Lung (tissue), 12 donors: Measurements from ENCODE around the gene CKB. TPM values are rescaled to one million over a fixed set of nuclear protein-coding genes. Genes with fewer than 3 reads are reported as not detected.
A peak's percentile ranks its signal among the peaks of the same experiment; 100 is the strongest.

Source experiments
- ATAC-seq: fragments of 200-7000 bp; cut with Tn5 transposase; one replicate; pipeline ENCODE4 v1.9.1; 2020; ENCODE audit warnings: moderate number of reproducible peaks; ENCODE audit not compliant: insufficient read depth, low FRiP score
- DNase-seq, 3 donors: peaks; one replicate each; pipeline ENCODE4 v3.0.0-alpha.2; 2013 to 2017
- H3K27ac ChIP-seq, 2 donors: one replicate each; pipeline ENCODE4 v1.5.1; 2013; ENCODE audit warnings: mild to moderate bottlenecking in 2 of 2, moderate library complexity in 2 of 2, control low read depth in 1 of 2, inconsistent platforms in 1 of 2, low read depth in 1 of 2, low read length in 1 of 2
- H3K27me3 ChIP-seq, 3 donors: one replicate each; pipeline ENCODE4 v1.5.1; 2013; ENCODE audit warnings: low read length in 2 of 3; ENCODE audit not compliant: control insufficient read depth in 3 of 3, insufficient read depth in 3 of 3
- H3K36me3 ChIP-seq, 4 donors: one replicate each; pipeline ENCODE4 v1.5.1; 2013; ENCODE audit warnings: low read length in 4 of 4, mild to moderate bottlenecking in 1 of 4, moderate library complexity in 1 of 4; ENCODE audit not compliant: control insufficient read depth in 4 of 4, insufficient read depth in 4 of 4
- H3K4me1 ChIP-seq, 5 donors: one replicate each; pipeline ENCODE4 v1.5.1; 2013; ENCODE audit warnings: low read length in 5 of 5, mild to moderate bottlenecking in 2 of 5, moderate library complexity in 1 of 5; ENCODE audit not compliant: control insufficient read depth in 5 of 5, insufficient read depth in 5 of 5
- H3K4me3 ChIP-seq: one replicate; pipeline ENCODE4 v1.5.1; 2013; ENCODE audit warnings: mild to moderate bottlenecking, control low read depth, moderate library complexity
- H3K9ac ChIP-seq, 2 donors: one replicate each; pipeline ENCODE4 v1.5.1; 2013; ENCODE audit warnings: low read length in 2 of 2, control low read depth in 1 of 2; ENCODE audit not compliant: insufficient read depth in 1 of 2
- H3K9me3 ChIP-seq, 4 donors: one replicate each; pipeline ENCODE4 v1.5.1; 2013; ENCODE audit warnings: low read length in 3 of 4, mild to moderate bottlenecking in 1 of 4, moderate library complexity in 1 of 4; ENCODE audit not compliant: control insufficient read depth in 4 of 4, insufficient read depth in 3 of 4
- WGBS, 2 donors: extraction: QIAGEN DNeasy Blood & Tissue Kit; methylation state at CpG; one replicate each; pipeline ENCODE4 v1.1.7; 2013; 5-methylcytosine and 5-hydroxymethylcytosine counted together
- polyA plus RNA-seq, 2 donors: library from polyadenylated mRNA; stranded (reverse); fragments of 200-250 nt; gene quantifications; one replicate each; pipeline ENCODE4 v1.2.1, GENCODE V29; 2013
- total RNA-seq, 2 donors: library from RNA; depleted of rRNA in 1 of 2; stranded (reverse); fragments of >200 nt in 1 of 2; gene quantifications; one replicate each; pipeline ENCODE4 v1.2.1, GENCODE V29; 2014 to 2021
- TF ChIP-seq, protein P1 (sequence below): IDR thresholded peaks from 2 replicates; pipeline ENCODE4 v1.5.1; 2012; ENCODE audit warnings: mild to moderate bottlenecking; ENCODE audit errors: control extremely low read depth, extremely low read depth
- donor health status: control.
- donor health status: control.
- donor health status: Bipolar disorder and iron deficiency.
- donor health status: healthy.
- donor health status: DM: yes; HTN: yes; CAD: no.

Gene CKB
- total and polyA plus RNA-seq, 4 donors, result 111 to 356 (median 277) TPM

DNA sequence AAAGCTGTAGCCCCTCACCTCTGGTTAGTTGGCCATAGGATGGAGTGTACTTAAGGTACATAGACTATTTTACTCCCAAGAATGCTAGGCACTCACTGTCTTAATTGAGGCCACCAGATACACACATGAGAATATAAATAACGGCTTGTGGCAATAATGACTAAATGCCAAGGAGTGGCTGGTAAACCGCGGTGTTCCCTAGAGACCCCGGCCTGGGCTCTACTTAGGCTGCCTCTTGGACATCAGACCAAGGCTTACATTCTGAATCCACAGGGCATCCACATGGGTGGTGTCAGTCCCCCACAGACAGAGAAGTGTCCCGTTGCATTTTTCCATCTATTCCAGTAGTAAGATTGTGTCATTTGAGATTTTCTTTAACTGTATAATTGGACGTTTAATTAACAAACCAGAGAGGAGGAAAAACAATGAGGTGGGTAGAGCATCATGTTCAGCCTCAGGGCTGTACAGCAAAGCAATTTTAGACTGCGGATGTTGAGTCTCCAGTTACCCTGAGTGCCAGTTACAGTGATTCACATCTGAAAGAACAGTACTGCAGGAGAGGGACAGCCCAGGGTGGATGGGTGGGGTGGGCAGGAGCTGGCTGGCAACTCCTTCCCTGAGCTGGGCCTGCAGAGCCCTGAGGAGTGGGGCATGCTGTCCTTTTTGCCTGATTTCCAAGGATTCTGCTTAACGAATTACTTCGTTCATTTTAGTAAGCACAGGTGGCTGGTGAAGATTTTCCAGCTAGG, 20.5 kb downstream of the CKB start:
- no peak for DNase-seq

GRCh38 chr14:103501041-103501870, 21.4 kb downstream of the CKB start:
- no peak overlapping the region for H3K27ac ChIP-seq
- WGBS, 2 donors, result 73 to 76% methylated on average over 11 of the region's 11 CpGs
- no peaks in the 10 kb centered on the region for H3K9me3 ChIP-seq
- ATAC-seq (no peak), DNase-seq (no peak)
- TF ChIP-seq, protein P1, sequence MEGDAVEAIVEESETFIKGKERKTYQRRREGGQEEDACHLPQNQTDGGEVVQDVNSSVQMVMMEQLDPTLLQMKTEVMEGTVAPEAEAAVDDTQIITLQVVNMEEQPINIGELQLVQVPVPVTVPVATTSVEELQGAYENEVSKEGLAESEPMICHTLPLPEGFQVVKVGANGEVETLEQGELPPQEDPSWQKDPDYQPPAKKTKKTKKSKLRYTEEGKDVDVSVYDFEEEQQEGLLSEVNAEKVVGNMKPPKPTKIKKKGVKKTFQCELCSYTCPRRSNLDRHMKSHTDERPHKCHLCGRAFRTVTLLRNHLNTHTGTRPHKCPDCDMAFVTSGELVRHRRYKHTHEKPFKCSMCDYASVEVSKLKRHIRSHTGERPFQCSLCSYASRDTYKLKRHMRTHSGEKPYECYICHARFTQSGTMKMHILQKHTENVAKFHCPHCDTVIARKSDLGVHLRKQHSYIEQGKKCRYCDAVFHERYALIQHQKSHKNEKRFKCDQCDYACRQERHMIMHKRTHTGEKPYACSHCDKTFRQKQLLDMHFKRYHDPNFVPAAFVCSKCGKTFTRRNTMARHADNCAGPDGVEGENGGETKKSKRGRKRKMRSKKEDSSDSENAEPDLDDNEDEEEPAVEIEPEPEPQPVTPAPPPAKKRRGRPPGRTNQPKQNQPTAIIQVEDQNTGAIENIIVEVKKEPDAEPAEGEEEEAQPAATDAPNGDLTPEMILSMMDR, result no peak
- no peak overlapping the region for H3K4me3 ChIP-seq
- H3K4me1 ChIP-seq, result peaks cover 0 to 4% (median 0%) of the 10 kb centered on the region in 5 donors
- H3K36me3 ChIP-seq, result peaks cover 7 to 50% (median 41%) of the 10 kb centered on the region in 4 donors
- H3K9ac ChIP-seq, result no peak overlapping the region
- no peaks in the 10 kb centered on the region for H3K27me3 ChIP-seq

More for the DNA sequence above, 20.5 kb downstream of the CKB start:
- Histone ChIP-seq H3K4me1 (peaks cover 0 to 4% (median 0%) of the 10 kb centered on the region in 5 donors), H3K4me3 (no peak overlapping the region), H3K9ac (no peak overlapping the region), H3K27me3 (no peaks in the 10 kb centered on the region), H3K36me3 (peaks cover 7 to 49% (median 40%) of the 10 kb centered on the region in 4 donors), H3K9me3 (no peaks in the 10 kb centered on the region), H3K27ac (no peak overlapping the region)
- no peak for ATAC-seq
- TF ChIP-seq, protein P1, result no peak
- WGBS, 2 donors, result 92% methylated on average over 9 of the region's 9 CpGs

GRCh38 chr14:103500148-103500990, 22.3 kb downstream of the CKB start:
- no peak overlapping the region for H3K4me3 ChIP-seq
- no peaks in the 10 kb centered on the region for H3K27me3 ChIP-seq
- peaks cover 0 to 4% (median 0%) of the 10 kb centered on the region in 5 donors for H3K4me1 ChIP-seq
- 46 to 47% methylated on average over 17 of the region's 17 CpGs for WGBS, 2 donors
- ATAC-seq (peak; percentile 85), DNase-seq (peak; percentile 85 to 92 (median 90))
- no peaks in the 10 kb centered on the region for H3K9me3 ChIP-seq
- H3K27ac ChIP-seq, result no peak overlapping the region
- H3K36me3 ChIP-seq, result peaks cover 7 to 56% (median 41%) of the 10 kb centered on the region in 4 donors
- TF ChIP-seq, protein P1, result peak; percentile 86
- no peak overlapping the region for H3K9ac ChIP-seq
